Stimulated activated CD8-positive, alpha-beta memory T cell treated with anti-CD3 and anti-CD28 coated beads, Interleukin-4, amount 100 ng/mL, for 1 hour (primary cell): ENCODE data around the gene HSPG2.
"Not testable (repeated sequence)": the region's sequence is repeated elsewhere in the genome, so short reads cannot be mapped to it uniquely, and the experiment has no call there.

Experiments used
- DNase-seq, 2 donors: peaks; one replicate each; pipeline ENCODE4 v3.0.0-alpha.2; 2020; ENCODE audit warnings: low read depth in 2 of 2, low spot score in 1 of 2

HSPG2 gene

GRCh38 chr1:21937034-21937371 lies at the start of gene HSPG2:
Gene HSPG2 (minus strand): TSS chr1:21937310. CDS start chr1:21937217, 93 bp downstream.
- no peak for DNase-seq

- DNase-seq = not testable (repeated sequence)
Measured at GRCh38 chr1:21986386-21986785, 49.3 kb upstream of the HSPG2 start.

- DNase-seq = not testable (repeated sequence)
Measured at GRCh38 chr1:21985893-21986292, 48.8 kb upstream of the HSPG2 start.

- DNase-seq = not testable (repeated sequence)
Measured at GRCh38 chr1:21983539-21983938, 46.4 kb upstream of the HSPG2 start.

GRCh38 chr1:21982122-21982521 lies 45.0 kb upstream of the HSPG2 start:
- DNase-seq = not testable (repeated sequence)

DNA sequence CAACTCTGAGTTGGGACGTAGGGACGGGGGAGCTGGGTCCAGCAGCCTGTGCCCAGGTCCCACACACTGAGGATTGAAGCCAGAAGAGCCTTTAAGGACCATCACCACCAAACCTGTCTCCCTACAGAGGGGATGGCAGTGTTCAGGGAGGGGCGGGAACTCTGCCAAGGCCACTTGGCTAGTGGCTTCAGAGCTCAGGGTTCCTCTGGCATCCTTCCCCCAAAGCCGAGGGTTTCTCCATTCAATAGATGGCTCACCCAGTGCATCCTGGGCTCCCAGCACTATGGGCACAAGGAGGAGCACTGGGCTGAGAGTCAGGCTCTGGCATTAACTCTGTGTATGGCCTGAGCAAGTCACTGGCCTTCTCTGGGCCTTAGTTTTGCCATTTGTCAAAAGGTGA lies 44.1 kb upstream of the HSPG2 start:
- not testable (repeated sequence) for DNase-seq

DNA sequence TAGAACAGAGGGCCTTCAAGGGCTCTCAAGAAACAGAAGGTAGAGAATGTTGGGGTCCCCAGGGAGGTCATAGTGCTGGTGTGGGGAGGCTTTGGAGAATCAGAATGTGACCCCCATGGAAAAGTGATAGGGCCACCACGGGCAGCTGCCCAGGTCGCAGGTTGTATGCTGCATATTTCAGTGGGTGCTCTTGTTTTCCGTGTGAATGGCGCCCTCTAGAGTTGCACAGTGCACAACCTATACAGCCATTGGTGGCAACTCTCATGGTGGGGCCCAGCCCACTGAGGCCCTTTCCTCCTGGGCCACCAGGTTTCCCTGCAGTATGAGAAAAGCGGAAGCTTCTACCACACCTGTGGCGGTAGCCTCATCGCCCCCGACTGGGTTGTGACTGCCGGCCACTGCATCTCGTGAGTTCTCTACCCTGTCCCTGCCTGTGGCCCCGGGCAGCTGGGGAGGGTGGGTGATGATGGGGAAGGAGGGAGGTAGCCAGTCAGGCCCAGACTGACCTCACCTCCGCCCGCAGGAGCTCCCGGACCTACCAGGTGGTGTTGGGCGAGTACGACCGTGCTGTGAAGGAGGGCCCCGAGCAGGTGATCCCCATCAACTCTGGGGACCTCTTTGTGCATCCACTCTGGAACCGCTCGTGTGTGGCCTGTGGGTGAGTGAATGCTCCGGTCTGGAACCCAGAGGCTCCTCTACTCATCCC lies 43.6 kb upstream of the HSPG2 start:
- DNase-seq = not testable (repeated sequence)

- DNase-seq = not testable (repeated sequence)
Measured at GRCh38 chr1:21978209-21978608, 41.1 kb upstream of the HSPG2 start.

- DNase-seq = not testable (repeated sequence)
Measured at GRCh38 chr1:21976703-21977239, 39.7 kb upstream of the HSPG2 start, which contains the start of gene CELA3B. Gene CELA3B (plus strand): TSS chr1:21977022. CDS start chr1:21977040, 18 bp downstream.

GRCh38 chr1:21975296-21975695 lies 38.2 kb upstream of the HSPG2 start:
- DNase-seq = not testable (repeated sequence)

DNA sequence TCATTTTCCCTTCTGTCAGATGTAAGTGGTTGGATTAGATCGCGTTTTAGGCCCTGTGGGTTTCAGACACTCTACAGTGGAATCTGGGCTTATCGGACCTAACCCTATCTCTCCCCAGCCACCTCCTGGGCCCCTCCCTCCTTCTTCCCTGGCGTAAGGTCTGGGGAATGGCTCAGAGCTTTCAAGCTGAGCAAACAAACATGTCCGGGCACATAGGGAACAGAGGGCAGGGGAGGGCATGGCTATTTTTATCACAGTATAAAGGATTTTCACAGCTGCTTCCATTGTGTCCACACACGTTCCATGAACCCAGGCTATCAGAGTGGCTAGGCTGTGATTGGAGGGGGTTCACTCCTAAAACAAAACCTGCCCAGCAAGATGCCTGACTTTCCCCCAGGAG lies 37.6 kb upstream of the HSPG2 start:
- DNase-seq = not testable (repeated sequence)

GRCh38 chr1:21973948-21974347 lies 36.8 kb upstream of the HSPG2 start:
- DNase-seq = not testable (repeated sequence)

- not testable (repeated sequence) for DNase-seq
Measured at GRCh38 chr1:21972973-21973441, 35.9 kb upstream of the HSPG2 start.

DNA sequence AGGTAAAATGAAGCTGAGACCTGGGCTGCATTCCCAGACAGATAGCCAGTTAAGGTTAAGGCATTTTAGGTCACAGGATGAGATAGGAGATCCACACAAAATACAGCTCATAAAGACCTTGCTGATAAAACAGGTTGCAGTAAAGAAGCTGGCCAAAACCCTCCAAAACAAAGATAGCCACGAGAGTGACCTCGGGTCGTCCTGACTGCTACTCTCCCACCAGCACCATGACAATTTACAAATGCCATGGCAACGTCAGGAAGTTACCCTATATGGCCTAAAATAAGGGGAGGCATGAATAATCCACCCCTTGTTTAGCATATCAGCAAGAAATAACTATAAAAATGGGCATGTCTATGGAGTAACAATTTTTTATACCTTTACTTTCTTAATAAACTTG lies 33.4 kb upstream of the HSPG2 start:
- DNase-seq = not testable (repeated sequence)

DNA sequence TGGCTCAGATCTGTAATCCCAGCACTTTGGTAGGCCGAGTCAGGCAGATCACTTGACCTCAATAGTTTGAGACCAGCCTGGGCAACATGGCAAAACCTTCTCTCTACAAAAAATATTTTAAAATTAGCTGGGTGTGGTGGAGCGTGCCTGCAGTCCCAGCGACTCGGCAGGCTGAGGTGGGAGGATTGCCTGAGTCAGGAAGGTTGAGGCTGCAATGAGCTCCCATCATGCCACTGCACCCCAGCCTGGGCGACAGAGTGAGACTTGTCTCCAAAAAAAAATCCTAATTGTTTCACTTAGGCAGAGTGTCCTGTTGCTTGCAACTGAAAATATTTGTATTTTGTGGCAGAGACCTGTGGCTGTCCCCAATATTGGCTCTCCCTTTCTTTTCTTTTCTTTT lies 32.0 kb upstream of the HSPG2 start:
- not testable (repeated sequence) for DNase-seq

DNA sequence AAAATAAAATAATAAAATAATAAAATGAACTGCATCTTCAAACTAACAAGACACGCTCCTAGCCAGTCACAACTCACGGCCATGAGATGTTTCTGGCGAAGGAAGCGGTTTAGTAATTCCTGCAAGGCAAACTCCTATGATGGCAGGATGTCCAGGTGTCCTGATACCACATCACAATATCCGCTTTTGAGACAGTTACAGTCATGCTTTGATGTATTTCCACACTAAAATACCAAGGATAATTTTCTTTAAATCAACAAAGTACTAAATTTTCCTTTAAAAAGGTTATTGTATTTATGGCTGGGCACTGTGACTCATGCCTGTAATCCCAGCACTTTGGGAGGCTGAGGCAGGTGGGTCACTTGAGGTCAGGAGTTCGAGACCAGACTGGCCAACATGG lies 30.1 kb upstream of the HSPG2 start:
- not testable (repeated sequence) for DNase-seq

GRCh38 chr1:21966247-21967000 lies 29.3 kb upstream of the HSPG2 start:
- DNase-seq = no peak

GRCh38 chr1:21963477-21964217 lies 26.5 kb upstream of the HSPG2 start:
- peak; percentile 63 to 71 for DNase-seq

DNA sequence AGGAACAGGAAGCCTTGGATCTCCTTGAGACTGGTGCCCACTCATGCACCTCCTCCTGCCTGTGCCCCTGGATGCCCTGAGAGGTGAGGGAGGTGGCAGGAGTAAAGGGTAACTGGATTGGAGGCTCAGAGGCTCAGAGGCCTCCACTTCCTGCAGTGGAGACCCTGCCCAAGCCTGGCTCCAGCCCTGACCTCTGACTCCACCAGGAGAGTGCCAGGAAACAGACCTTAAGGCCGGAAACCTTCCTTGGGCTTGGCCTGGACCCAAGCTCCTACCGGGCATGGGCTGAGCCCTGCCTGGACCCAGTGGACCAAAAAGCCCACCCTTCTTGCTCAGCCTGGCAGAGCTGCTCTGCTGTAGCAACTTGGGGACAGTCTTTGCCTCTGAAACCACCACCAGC lies 24.7 kb upstream of the HSPG2 start:
- DNase-seq = no peak

GRCh38 chr1:21961337-21961736 lies 24.2 kb upstream of the HSPG2 start:
- no peak for DNase-seq
